NCI-H2107 (cell line): Measurements from ENCODE around the gene MDP1.

ENCODE experiments used
- DNase-seq: peaks from one replicate; lab custom pipeline; 2025; lab: John Stamatoyannopoulos, UW

MDP1 gene

DNA sequence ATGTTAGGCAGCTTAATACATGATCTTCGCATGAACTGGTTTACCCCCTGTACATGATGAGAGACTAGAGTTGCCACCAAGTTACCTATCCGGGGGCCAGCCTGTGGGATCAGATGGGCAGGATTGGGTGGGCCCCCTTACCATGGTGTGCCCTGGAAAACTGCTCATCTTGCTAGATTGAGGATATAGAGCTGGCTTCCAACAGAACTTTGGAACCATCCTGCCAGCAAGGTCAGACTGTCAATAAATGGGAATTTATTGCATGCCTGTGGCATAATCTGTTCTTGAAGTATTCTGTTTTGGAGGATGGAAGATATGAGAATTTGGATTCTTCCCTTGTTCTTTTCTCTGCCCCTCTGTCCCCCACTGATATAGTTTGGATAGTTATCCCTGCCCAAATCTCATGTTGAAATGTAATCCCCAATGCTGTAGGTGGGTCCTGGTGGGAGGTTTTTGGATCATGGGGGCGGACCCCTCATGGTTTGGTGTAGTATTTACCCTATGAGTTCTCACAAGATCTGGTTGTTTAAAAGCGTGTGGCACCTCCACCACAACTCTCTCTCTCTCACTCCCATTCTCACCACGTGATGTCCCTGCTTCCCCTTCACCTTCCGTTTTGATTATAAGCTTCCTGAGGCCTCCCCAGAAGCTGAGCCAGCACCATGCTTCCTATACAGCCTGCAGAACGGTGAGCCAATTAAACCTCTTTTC lies 16.9 kb downstream of the MDP1 start:
- DNase-seq = no peak

DNA sequence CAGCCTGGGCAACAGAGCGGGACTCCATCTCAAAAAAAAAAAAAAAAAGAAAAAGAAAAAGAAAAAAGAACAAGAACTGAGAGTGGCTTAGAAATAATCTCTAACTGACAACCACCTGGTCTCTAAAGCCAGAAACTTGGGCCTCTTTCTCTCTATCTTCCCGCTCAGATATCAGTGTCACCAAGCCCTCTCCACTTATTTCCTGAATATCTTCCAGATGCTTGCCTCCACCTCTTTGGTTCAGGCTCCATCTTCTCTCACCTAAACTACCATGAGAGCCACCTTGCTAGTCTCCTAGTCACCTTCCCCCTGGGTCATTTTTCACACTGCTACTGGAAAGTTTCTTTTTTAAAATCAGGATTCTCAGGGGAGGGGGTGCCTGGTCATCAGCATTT lies 18.8 kb downstream of the MDP1 start:
- DNase-seq = no peak

DNA sequence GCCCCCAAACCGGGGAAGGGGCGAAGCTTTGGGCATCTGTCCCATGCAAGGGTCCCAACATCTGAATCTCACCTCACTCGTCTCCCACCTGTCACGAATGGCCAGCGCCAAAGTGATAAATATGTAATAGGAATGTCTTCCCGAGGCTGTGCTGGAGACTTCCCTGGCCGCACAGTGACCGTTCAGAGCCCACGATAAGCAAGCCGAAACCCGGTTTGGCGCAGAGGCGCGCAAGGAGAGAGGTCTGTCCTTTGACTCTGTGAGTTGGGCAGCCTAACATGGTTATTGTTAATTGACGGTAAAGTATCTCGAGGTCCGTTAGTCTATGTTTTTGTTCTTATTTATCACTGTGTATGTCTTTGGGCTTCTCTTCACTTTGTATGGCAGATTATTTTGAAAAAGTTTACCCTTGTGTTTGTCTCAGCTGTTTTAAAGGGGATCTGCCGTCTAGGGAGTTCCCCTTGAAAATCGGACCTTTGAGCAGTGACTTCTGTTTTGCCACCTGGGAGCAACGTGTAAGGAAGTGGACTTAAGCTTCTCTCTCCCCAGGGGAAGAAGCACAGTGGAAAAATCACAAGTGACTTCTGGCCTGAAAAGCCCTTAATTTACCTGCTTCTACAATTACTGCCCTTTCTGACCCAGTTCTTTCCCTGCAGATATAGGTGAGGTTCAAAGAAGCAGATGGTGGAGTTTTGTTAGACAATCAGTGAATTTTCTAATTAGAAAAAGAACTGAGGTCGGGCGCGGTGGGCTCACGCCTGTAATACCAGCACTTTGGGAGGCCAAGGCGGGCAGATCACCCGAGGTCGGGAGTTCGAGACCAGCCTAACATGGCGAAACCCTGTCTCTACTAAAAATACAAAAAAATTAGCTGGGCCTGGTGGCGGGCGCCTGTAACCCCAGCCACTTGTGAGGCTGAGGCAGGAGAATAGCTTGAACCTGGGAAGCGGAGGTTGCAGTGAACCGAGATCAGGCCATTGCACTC lies 19.5 kb downstream of the MDP1 start:
- no peak for DNase-seq

- peak; percentile 88 for DNase-seq
Measured at GRCh38 chr14:24195186-24196070, 20.4 kb downstream of the MDP1 start, which contains the start of gene TM9SF1. TM9SF1 (minus strand) TSS chr14:24195441; CDS start chr14:24195019, 422 bp downstream.

DNA sequence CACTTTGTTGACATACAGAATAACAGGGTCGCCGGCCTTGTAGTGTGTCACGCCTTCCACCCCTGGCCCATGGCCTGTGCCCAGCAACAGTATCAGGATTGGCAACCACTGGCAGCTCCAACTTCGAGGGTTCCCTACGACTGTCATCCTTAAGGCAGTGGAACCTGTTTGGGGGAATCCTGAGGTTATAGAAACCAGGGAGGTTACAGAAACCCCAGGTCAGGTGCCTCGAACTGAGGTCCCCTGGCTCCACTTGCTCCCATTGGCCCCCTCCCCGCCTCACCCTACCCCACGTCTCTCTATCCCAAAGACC lies 21.0 kb downstream of the MDP1 start:
- DNase-seq = no peak

- DNase-seq = no peak
Measured at GRCh38 chr14:24194186-24194872, 21.5 kb downstream of the MDP1 start.

GRCh38 chr14:24192933-24193332 lies 22.9 kb downstream of the MDP1 start:
- DNase-seq = no peak

GRCh38 chr14:24190416-24190815 lies 25.4 kb downstream of the MDP1 start:
- DNase-seq = no peak

DNA sequence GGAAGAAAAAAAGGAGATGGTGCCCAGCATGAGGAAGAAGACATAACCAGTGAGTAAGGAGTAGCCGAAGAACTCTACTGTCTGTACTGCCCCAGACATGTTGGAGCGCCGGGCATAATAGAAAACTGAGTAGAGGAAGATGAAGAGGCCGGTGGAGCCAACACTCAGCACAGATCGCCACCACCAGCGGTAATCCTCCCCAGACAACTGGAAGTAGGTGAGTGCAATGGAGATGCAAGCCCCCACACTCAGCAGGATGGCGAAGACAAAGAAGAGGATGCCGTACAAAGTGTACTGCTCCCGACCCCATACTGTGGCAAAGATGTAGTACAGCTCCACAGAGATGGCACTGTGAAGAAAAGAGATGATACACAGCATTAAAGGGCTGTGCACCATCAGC lies 26.4 kb downstream of the MDP1 start:
- no peak for DNase-seq

- no peak for DNase-seq
Measured at GRCh38 chr14:24189059-24189375, 26.8 kb downstream of the MDP1 start.

DNA sequence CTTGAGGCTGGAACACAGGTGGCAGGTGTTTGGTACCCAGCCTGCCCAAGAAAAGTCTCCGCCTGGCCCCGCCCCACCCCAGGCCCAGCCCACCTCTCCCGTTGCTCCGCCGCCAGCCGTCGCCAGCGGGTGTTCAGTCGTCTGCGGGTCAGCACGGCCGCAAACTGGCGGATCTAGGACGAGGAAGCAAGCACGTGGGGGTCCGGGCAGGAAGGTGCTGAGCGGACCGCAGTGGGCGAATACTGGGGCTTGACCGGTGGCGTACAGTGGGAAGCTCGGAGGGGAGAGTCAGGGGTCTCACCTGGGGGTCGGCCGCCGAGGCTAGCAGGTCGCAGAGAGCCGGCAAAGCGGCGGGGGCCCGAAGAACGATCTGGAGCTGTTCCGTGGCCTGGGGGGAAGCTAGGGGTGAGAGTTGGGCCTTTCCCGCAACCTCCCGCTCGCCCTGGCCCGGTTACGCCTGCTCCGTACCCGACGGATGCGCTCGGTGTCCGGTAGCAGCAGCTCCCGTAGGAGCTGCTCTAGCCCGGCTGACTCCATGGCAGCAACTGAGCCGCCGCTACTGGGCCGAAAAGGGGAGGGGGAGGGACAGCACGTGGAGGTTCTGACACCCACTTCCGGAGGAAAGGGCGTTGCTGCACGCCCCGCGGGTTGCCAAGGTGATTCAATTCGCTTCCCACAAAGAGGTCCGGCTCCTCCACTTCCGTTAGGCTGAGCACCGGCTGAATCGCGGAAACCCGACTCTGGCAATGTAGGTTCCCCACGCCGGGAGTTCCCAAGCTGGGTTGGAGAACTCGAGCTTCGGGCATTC lies 27.4 kb downstream of the MDP1 start, which contains the start of gene IPO4:
TSS of gene IPO4 (minus strand) at position 566 of the 808 bp plus-strand sequence. CDS start at position 537, 29 bp downstream.
- peak; percentile 98 for DNase-seq

- no peak for DNase-seq
Measured at GRCh38 chr14:24187539-24187915, 28.3 kb downstream of the MDP1 start.

DNA sequence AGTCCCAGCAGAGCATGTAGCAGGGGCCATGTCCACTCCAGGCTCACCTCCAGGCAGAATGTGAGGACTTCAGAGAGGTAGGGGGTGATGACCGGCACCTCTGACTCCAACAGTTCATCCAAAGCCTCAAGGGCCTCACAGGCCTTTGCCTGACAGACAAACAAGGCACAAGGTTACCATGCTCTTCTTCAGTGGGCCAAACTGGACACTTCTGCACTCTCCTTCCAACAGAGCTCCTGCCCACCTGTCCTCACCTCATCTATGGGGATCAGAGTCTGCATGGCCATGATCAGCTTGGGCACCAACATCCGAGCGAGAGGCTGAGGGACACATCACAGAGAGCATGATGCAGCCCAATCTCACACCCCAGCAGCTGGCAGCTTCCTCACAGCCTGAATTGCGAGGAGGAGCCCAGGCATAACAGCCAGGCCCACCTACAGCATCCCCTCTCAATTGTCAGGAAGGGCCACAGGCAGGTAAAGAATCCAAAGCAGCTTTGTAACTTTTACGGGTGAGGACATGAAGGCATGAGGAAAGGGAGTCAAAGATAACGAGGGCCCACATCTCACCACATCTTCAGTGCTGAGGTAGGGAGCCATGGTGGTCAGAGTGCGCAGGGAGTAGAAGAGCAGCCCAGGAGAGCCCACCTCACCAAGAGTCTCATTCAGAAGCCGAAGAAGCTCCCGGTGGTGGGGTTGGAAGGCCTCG lies 28.9 kb downstream of the MDP1 start:
- no peak for DNase-seq

GRCh38 chr14:24185741-24186140 lies 30.1 kb downstream of the MDP1 start:
- no peak for DNase-seq

DNA sequence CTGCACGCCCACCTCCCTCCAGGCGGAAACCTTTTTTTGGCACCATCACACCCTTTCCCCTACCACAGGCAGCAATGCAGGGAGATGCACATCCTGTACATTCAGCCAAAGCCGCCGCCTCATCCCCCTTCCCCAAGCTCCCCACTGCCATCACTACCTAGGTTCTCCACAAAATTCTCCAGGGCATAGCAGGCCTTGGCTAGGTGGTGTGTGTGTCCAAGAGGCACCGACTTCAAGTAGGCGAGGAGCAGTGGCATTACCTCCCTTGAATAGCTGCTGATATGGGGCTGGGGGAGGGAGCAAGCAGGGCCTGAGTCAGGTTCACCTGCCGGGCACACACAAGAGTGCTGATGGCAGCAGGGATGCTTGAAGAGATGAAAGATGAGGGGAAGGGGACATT lies 30.8 kb downstream of the MDP1 start:
- no peak for DNase-seq

GRCh38 chr14:24184104-24184970 lies 31.5 kb downstream of the MDP1 start:
- DNase-seq = no peak

DNA sequence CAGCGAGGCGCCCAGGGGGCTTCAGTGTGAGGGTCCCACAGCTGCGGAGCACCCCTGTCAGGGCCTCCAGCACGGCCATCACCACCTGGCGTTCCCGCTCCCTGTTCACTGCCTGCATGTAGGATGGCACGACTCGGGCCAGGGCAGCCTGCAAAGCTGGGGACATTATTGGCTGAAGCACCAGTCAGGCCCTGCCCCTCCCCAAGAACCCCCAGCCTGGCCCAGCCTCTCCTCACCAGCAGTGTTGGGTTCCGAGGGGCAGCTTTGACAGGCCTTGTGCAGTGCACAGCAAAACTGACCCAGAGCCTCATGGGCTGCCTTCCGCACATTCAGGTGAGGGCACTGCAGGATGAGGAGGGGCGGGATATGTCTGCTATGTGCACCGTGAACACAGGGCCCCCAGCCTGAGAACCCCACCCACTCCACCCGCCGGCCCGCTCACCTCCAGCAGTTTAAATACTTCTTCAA lies 32.8 kb downstream of the MDP1 start:
- DNase-seq = no peak

DNA sequence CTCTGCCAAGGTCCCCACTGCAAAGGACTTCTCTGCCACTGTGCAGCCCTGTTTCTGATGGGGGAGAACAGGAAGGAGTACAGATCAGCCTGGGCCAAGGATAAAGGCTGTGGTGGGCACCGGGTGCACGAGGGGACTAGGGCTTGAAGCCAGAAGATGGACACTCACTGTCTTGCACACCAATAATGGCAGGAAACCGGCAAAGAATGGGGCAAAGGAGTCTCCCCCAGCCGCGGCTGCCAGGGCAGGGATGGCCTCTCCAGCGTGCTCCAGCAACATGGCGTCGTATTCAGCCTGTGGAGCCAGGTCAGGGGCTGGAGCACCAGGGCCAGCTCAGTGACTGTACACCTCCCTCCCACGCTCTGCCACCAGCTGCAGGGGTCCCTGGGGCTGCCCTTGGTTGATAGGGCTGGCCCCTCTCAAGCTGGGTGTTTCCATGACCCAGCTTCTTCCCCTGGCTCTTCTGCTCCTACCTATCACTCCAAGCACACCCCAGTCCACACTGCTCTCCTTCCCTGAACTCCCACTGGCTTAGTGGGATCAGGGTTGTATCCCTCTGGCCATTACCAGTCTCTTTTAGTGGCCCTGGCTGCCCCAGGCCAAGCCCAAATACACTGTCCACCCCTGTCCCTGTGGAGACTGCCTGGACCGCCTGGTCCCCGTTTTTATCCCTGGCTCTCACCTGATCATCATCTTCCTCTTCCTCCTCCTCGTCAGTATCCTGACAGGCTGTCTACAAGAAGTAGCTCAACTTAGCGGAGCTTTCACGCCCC lies 33.6 kb downstream of the MDP1 start:
- DNase-seq = no peak
